A673 (cell line): Measurements from ENCODE around the gene MYL12B. TPM values are rescaled to one million over a fixed set of nuclear protein-coding genes. Genes with fewer than 3 reads are reported as not detected.

Experiments used
- BruUV-seq: library from RNA; stranded (reverse); fragments of 400-500 nt; replicated peaks from 2 replicates; lab custom pipeline; 2021; lab: Mats Ljungman, UMichigan
- CTCF ChIA-PET: fragments of 300-600 bp; sonication (Branson Sonifier 250); formaldehyde crosslinking; loops from one replicate; lab custom pipeline; 2022; ENCODE audit warnings: antibody characterized with exemption; lab: Charles Lee
- POLR2A ChIA-PET: fragments of 300-600 bp; sonication (Branson Sonifier 250); formaldehyde crosslinking; loops from one replicate; lab custom pipeline; 2022; ENCODE audit warnings: antibody characterized with exemption; ENCODE audit not compliant: low non-redundant PET; lab: Charles Lee
- DNase-seq: peaks from one replicate; pipeline ENCODE4 v3.0.0-alpha.2; 2015; ENCODE audit warnings: low spot score
- H3K27ac ChIP-seq: fragments of 200-600 bp; sonication (generic); 2 replicates; pipeline ENCODE4 v1.5.1; 2016; ENCODE audit warnings: mixed run types, low read depth, mild to moderate bottlenecking, mixed read lengths, antibody characterized with exemption, low read length; ENCODE audit not compliant: poor library complexity, severe bottlenecking
- H3K27me3 ChIP-seq: fragments of 200-600 bp; sonication (generic); replicated peaks from 2 replicates; pipeline ENCODE4 v1.6.1; 2017; ENCODE audit warnings: mixed run types, low read depth, mild to moderate bottlenecking, mixed read lengths, antibody characterized with exemption, low read length; ENCODE audit not compliant: insufficient read depth, poor library complexity
- H3K36me3 ChIP-seq: fragments of 200-600 bp; sonication (generic); 2 replicates; pipeline ENCODE4 v1.6.1; 2016; ENCODE audit warnings: mixed run types, mild to moderate bottlenecking, mixed read lengths, antibody characterized with exemption, low read length; ENCODE audit not compliant: insufficient read depth, poor library complexity, severe bottlenecking
- H3K4me1 ChIP-seq: fragments of 200-600 bp; sonication (generic); 2 replicates; pipeline ENCODE4 v1.6.1; 2017; ENCODE audit warnings: mixed run types, mild to moderate bottlenecking, mixed read lengths, antibody characterized with exemption, low read length; ENCODE audit not compliant: insufficient read depth, poor library complexity, severe bottlenecking
- H3K4me3 ChIP-seq: fragments of 200-600 bp; sonication (generic); 2 replicates; pipeline ENCODE4 v1.5.1; 2016; ENCODE audit warnings: low read depth, mixed run types, mild to moderate bottlenecking, mixed read lengths, low read length; ENCODE audit not compliant: poor library complexity, severe bottlenecking
- H3K9me3 ChIP-seq: fragments of 200-600 bp; sonication (generic); 2 replicates; pipeline ENCODE4 v1.6.1; 2016; ENCODE audit warnings: mixed run types, low read depth, mild to moderate bottlenecking, mixed read lengths, antibody characterized with exemption, low read length; ENCODE audit not compliant: poor library complexity, severe bottlenecking
- EZH2 ChIP-seq: fragments of 200-600 bp; sonication (generic); IDR thresholded peaks from 2 replicates; pipeline ENCODE4 v1.6.1; 2017; ENCODE audit warnings: borderline replicate concordance, low read depth, mild to moderate bottlenecking, mixed read lengths, antibody characterized with exemption, low read length; ENCODE audit not compliant: poor library complexity, severe bottlenecking
- intact Hi-C: fragments of 100-400 bp; cut with micrococcal nuclease; formaldehyde crosslinking; loops from one replicate; pipeline ENCODE4 v1.10.0; 2022; ENCODE audit not compliant: unreplicated experiment
- total RNA-seq: library from RNA; stranded (reverse); gene quantifications from 2 replicates; pipeline ENCODE4 v1.2.3, GENCODE V29; 2021
- TF ChIP-seq, protein P1 (sequence below): fragments of 300-800, 200-600 bp; sonication (generic); conservative IDR thresholded peaks from 2 replicates; pipeline ENCODE4 v1.5.1; 2017; ENCODE audit warnings: low read depth, mild to moderate bottlenecking, antibody characterized with exemption, low read length, moderate library complexity, mixed read lengths

MYL12B gene
- total RNA-seq, 1 experiment from 2014 or later = 389 TPM

DNA sequence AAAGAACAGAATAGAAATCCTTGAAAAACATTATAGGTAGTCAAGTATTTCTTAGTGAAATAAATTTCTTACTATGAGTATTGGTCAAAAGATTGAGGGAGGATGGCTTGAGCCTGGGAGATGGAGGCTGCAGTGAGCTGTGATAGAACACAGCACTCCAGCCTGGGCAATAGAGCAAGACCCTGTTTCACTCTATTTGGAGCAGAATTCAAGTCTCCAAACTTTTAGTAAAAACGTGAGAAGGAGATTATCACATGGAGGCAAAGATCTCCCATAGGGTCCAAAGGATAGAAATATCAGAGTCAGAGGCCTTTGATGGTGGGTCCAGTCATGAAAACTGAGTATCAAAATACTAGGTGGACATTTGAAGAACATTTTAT lies 16.8 kb upstream of the MYL12B start:
- intact Hi-C loops = loop anchor here (5.0 to 10.0 kb wide), 3 partner anchors 93 to 470 kb away; partner anchors contain the start of gene LPIN2
- Histone ChIP-seq H3K9me3 (no peaks in the 10 kb centered on the region), H3K27me3 (no peaks in the 10 kb centered on the region), H3K4me3 (no peak overlapping the region), H3K27ac (no peak overlapping the region), H3K36me3 (peaks cover 9% of the 10 kb centered on the region), H3K4me1 (peaks cover 18% of the 10 kb centered on the region)
- no peak for DNase-seq
- ChIA-PET CTCF (interaction anchor here (0.9 to 1.5 kb wide), 4 partner anchors 94 to 325 kb away, joined by 3 to 24 read pairs (median 4); no protein-coding TSS in a partner anchor), POLR2A (no interaction called here)
- no TSS peak for BruUV-seq
- TF ChIP-seq EZH2 = no peak
- TF ChIP-seq, protein P1, sequence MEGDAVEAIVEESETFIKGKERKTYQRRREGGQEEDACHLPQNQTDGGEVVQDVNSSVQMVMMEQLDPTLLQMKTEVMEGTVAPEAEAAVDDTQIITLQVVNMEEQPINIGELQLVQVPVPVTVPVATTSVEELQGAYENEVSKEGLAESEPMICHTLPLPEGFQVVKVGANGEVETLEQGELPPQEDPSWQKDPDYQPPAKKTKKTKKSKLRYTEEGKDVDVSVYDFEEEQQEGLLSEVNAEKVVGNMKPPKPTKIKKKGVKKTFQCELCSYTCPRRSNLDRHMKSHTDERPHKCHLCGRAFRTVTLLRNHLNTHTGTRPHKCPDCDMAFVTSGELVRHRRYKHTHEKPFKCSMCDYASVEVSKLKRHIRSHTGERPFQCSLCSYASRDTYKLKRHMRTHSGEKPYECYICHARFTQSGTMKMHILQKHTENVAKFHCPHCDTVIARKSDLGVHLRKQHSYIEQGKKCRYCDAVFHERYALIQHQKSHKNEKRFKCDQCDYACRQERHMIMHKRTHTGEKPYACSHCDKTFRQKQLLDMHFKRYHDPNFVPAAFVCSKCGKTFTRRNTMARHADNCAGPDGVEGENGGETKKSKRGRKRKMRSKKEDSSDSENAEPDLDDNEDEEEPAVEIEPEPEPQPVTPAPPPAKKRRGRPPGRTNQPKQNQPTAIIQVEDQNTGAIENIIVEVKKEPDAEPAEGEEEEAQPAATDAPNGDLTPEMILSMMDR = no peak

GRCh38 chr18:3245853-3246634 lies 15.9 kb upstream of the MYL12B start:
- Histone ChIP-seq H3K9me3 (no peaks in the 10 kb centered on the region), H3K27ac (peak overlapping the region; percentile 96), H3K4me3 (peak overlapping the region; percentile 75), H3K4me1 (peaks cover 27% of the 10 kb centered on the region), H3K36me3 (peaks cover 13% of the 10 kb centered on the region), H3K27me3 (no peaks in the 10 kb centered on the region)
- TF ChIP-seq EZH2 = no peak
- TF ChIP-seq, protein P1 = peak; percentile 97
- BruUV-seq = no TSS peak
- CTCF ChIA-PET = interaction anchor here (0.5 to 1.5 kb wide), 11 partner anchors 51 to 398 kb away, joined by 3 to 24 read pairs (median 4); no protein-coding TSS in a partner anchor
- POLR2A ChIA-PET = interaction anchor here (0.6 kb wide), 1 partner anchor 239 kb away, joined by 3 read pairs; no protein-coding TSS in a partner anchor
- peak; percentile 94 for DNase-seq
- intact Hi-C loops = loop anchor here (2.0 to 10.0 kb wide), 4 partner anchors 94 to 471 kb away; partner anchors contain the start of gene LPIN2

GRCh38 chr18:3246635-3247239 lies 15.2 kb upstream of the MYL12B start:
- DNase-seq = no peak
- peak overlapping the region; percentile 75 for H3K4me3 ChIP-seq
- no peaks in the 10 kb centered on the region for H3K27me3 ChIP-seq
- no peaks in the 10 kb centered on the region for H3K9me3 ChIP-seq
- peaks cover 13% of the 10 kb centered on the region for H3K36me3 ChIP-seq
- H3K4me1 ChIP-seq = peaks cover 34% of the 10 kb centered on the region
- BruUV-seq = TSS peak; percentile 46
- POLR2A ChIA-PET = no interaction called here
- CTCF ChIA-PET = interaction anchor here (0.5 to 1.5 kb wide), 5 partner anchors 51 to 323 kb away, joined by 3 to 24 read pairs (median 5); no protein-coding TSS in a partner anchor
- intact Hi-C loops = loop anchor here (2.0 to 10.0 kb wide), 4 partner anchors 94 to 472 kb away; partner anchors contain the start of gene LPIN2
- H3K27ac ChIP-seq = peak overlapping the region; percentile 96
- TF ChIP-seq EZH2 = no peak
- TF ChIP-seq, protein P1 = no peak
